Transverse colon (tissue), 4 donors: ENCODE measurements around the gene TIAM1. TPM values are rescaled to one million over a fixed set of nuclear protein-coding genes. Genes with fewer than 3 reads are reported as not detected.

ENCODE experiments used
- DNase-seq: peaks from one replicate; pipeline ENCODE4 v3.0.0-alpha.2; 2019
- H3K27ac ChIP-seq, 4 donors: fragments of 200-600 bp; sonication (generic); 2 replicates each; pipeline ENCODE4 v1.5.1; 2016 to 2018; ENCODE audit warnings: inconsistent platforms in 4 of 4
- H3K27me3 ChIP-seq: fragments of 200-600 bp; sonication (generic); 2 replicates; pipeline ENCODE4 v1.5.1; 2017; ENCODE audit warnings: inconsistent platforms
- H3K36me3 ChIP-seq, 4 donors: fragments of 200-600 bp; sonication (generic); 2 replicates each; pipeline ENCODE4 v1.5.1; 2017 to 2019; ENCODE audit warnings: inconsistent platforms in 4 of 4
- H3K4me1 ChIP-seq, 4 donors: fragments of 200-600 bp; sonication (generic); 2 replicates each; pipeline ENCODE4 v1.5.1; 2017 to 2020; ENCODE audit warnings: inconsistent platforms in 4 of 4
- H3K4me3 ChIP-seq, 4 donors: fragments of 200-600 bp; sonication (generic); 1 replicate in 1 of 4; 2 replicates in 3 of 4; pipeline versions ENCODE4 v1.5.1 to v1.6.1; 2017 to 2019; ENCODE audit warnings: inconsistent platforms in 4 of 4
- H3K9me3 ChIP-seq, 2 donors: fragments of 200-600 bp; sonication (generic); 2 replicates each; pipeline ENCODE4 v1.5.1; 2017 to 2019; ENCODE audit warnings: inconsistent platforms in 2 of 2
- CTCF ChIP-seq, 5 experiments: fragments of 200-600 bp in 3 of 5; fragments of 450-650 bp in 2 of 5; sonication (generic) in 3 of 5; IDR thresholded peaks; 1 replicate in 2 of 5; 2 replicates in 3 of 5; pipeline ENCODE4 v1.5.1; 2016 to 2017; ENCODE audit warnings: antibody characterized with exemption in 5 of 5, inconsistent platforms in 3 of 5, mild to moderate bottlenecking in 2 of 5, moderate library complexity in 1 of 5
- EP300 ChIP-seq: sonication (generic); formaldehyde crosslinking; IDR thresholded peaks from one replicate; pipeline ENCODE4 v1.6.1; 2017; ENCODE audit warnings: antibody characterized with exemption, low read depth
- POLR2A ChIP-seq: fragments of 450-650 bp; IDR thresholded peaks from one replicate; pipeline ENCODE4 v1.6.1; 2016; ENCODE audit warnings: antibody characterized with exemption, mild to moderate bottlenecking, moderate library complexity
- POLR2AphosphoS5 ChIP-seq, 3 donors: sonication (generic); formaldehyde crosslinking; IDR thresholded peaks; one replicate each; pipeline ENCODE4 v1.6.1; 2016; ENCODE audit warnings: antibody characterized with exemption in 3 of 3
- WGBS, 2 donors: methylation state at CpG; one replicate each; pipeline ENCODE4 v1.1.5; 2018; ENCODE audit warnings: low coverage in 1 of 2; 5-methylcytosine and 5-hydroxymethylcytosine counted together
- in situ Hi-C, 4 donors: fragments of 200-750 bp; cut with MboI; loops; one replicate each; pipeline versions ENCODE4 v1.15.0 to v1.15.1; 2017; ENCODE audit warnings: low sequenced_read_pairs in 3 of 4, low pct_ligation_motif_present in 1 of 4, low pct_unique_long_range_greater_than_20kb in 1 of 4
- intact Hi-C: fragments of 100-400 bp; cut with DNase I; formaldehyde crosslinking; loops from one replicate; pipeline ENCODE4 v1.15.1; 2023; ENCODE audit warnings: low total_unique reads
- total RNA-seq, 4 donors: library from RNA; depleted of rRNA; stranded (reverse); fragments of >200 nt; gene quantifications; one replicate each; pipeline ENCODE4 v1.1.0, GENCODE V29; 2016

Gene TIAM1
- total RNA-seq, 4 donors from 2014 or later: 4.5 to 18.9 (median 6.5) TPM

- WGBS, 2 donors: 88% methylated on average over 2 of the region's 2 CpGs; no CpG with 5 or more reads in 1 of the 2 donors
- in situ Hi-C loops: loop anchor here in 1 of 4 donors (25.0 kb wide), 1 partner anchor 256 kb away; no protein-coding TSS in a partner anchor
- intact Hi-C loops: no loop called here
Observed at GRCh38 chr21:31331231-31331630, 12.8 kb downstream of the TIAM1 start.

GRCh38 chr21:31330144-31330483 is 13.9 kb downstream of the TIAM1 start:
- H3K36me3 ChIP-seq: no peaks in the 10 kb centered on the region
- in situ Hi-C loops (loop anchor here in 1 of 4 donors (25.0 kb wide), 1 partner anchor 257 kb away; no protein-coding TSS in a partner anchor), intact Hi-C loops (no loop called here)
- TF ChIP-seq POLR2A (no peak), EP300 (no peak), CTCF (IDR thresholded peaks at IDR 0.05) (no peak), POLR2AphosphoS5 (IDR thresholded peaks at IDR 0.05) (no peak)
- no peaks in the 10 kb centered on the region for H3K27me3 ChIP-seq
- H3K9me3 ChIP-seq: no peaks in the 10 kb centered on the region
- no peak overlapping the region for H3K27ac ChIP-seq
- no peaks in the 10 kb centered on the region for H3K4me1 ChIP-seq
- 73 to 83% methylated on average over 2 of the region's 2 CpGs for WGBS, 2 donors
- H3K4me3 ChIP-seq: no peak overlapping the region
- no peak for DNase-seq

More at GRCh38 chr21:31331231-31331630, 12.8 kb downstream of the TIAM1 start:
- Histone ChIP-seq H3K36me3 (no peaks in the 10 kb centered on the region), H3K9me3 (no peaks in the 10 kb centered on the region), H3K27ac (no peak overlapping the region), H3K4me1 (no peaks in the 10 kb centered on the region), H3K27me3 (no peaks in the 10 kb centered on the region), H3K4me3 (no peak overlapping the region)
- no peak for DNase-seq
- TF ChIP-seq CTCF (IDR thresholded peaks at IDR 0.05) (no peak), POLR2AphosphoS5 (IDR thresholded peaks at IDR 0.05) (no peak), POLR2A (no peak), EP300 (no peak)

GRCh38 chr21:31329456-31330143 is 14.5 kb downstream of the TIAM1 start:
- WGBS, 2 donors: 81 to 89% methylated on average over 5 to 9 of the region's 9 CpGs
- no peak for DNase-seq

More at GRCh38 chr21:31329456-31330143, 14.5 kb downstream of the TIAM1 start:
- Histone ChIP-seq H3K27ac (no peak overlapping the region), H3K27me3 (no peaks in the 10 kb centered on the region), H3K4me1 (no peaks in the 10 kb centered on the region), H3K4me3 (no peak overlapping the region), H3K9me3 (no peaks in the 10 kb centered on the region), H3K36me3 (no peaks in the 10 kb centered on the region)
- TF ChIP-seq CTCF (IDR thresholded peaks at IDR 0.05): no peak
- no peak for TF ChIP-seq POLR2AphosphoS5 (IDR thresholded peaks at IDR 0.05)
- no peak for TF ChIP-seq POLR2A
- TF ChIP-seq EP300: no peak
- in situ Hi-C loops: loop anchor here in 1 of 4 donors (25.0 kb wide), 1 partner anchor 258 kb away; no protein-coding TSS in a partner anchor
- intact Hi-C loops: no loop called here
